GM21390 (cell line): ENCODE results near the gene TMEM208.
A peak's percentile ranks its signal among the peaks of the same experiment; 100 is the strongest.

Source experiments
- ATAC-seq: cut with Tn5 transposase; IDR thresholded peaks from one replicate; pipeline ENCODE4 v1.9.1; 2021; ENCODE audit not compliant: unreplicated experiment

TMEM208 gene

GRCh38 chr16:67234180-67234597, 7.3 kb downstream of the TMEM208 start:
- no peak for ATAC-seq

GRCh38 chr16:67235816-67236562, 9.1 kb downstream of the TMEM208 start:
- no peak for ATAC-seq

- no peak for ATAC-seq
These were observed 9.8 kb downstream of the TMEM208 start for GRCh38 chr16:67236563-67237395.

GRCh38 chr16:67237396-67238277, 10.7 kb downstream of the TMEM208 start:
- ATAC-seq: no peak

GRCh38 chr16:67238278-67238575, 11.3 kb downstream of the TMEM208 start:
- ATAC-seq: no peak

- ATAC-seq: no peak
These were observed 12.0 kb downstream of the TMEM208 start for GRCh38 chr16:67238806-67239470.

- no peak for ATAC-seq
These were observed 13.6 kb downstream of the TMEM208 start for GRCh38 chr16:67240506-67240905.

GRCh38 chr16:67241008-67241900, 14.3 kb downstream of the TMEM208 start:
- no peak for ATAC-seq

GRCh38 chr16:67242138-67242730, 15.3 kb downstream of the TMEM208 start:
- no peak for ATAC-seq

- no peak for ATAC-seq
These were observed 16.6 kb downstream of the TMEM208 start for GRCh38 chr16:67243481-67243880.

- ATAC-seq: peak; percentile 56
These were observed 17.7 kb downstream of the TMEM208 start for GRCh38 chr16:67244387-67245185.

GRCh38 chr16:67245186-67245585, 18.3 kb downstream of the TMEM208 start:
- no peak for ATAC-seq

GRCh38 chr16:67245674-67246080, 18.7 kb downstream of the TMEM208 start:
- no peak for ATAC-seq

GRCh38 chr16:67246081-67246755, 19.3 kb downstream of the TMEM208 start:
- peak; percentile 19 for ATAC-seq

GRCh38 chr16:67246756-67247191, 19.8 kb downstream of the TMEM208 start:
- peak; percentile 1 for ATAC-seq

- peak; percentile 42 for ATAC-seq
These were observed 20.5 kb downstream of the TMEM208 start, which contains the start of gene FHOD1 for GRCh38 chr16:67247192-67248072. Gene FHOD1, minus strand, starts transcription at chr16:67247481. Its CDS starts 71 bp downstream, at chr16:67247410.

- no peak for ATAC-seq
These were observed 21.1 kb downstream of the TMEM208 start for GRCh38 chr16:67248073-67248400.
